CD4-positive, alpha-beta T cell treated with Interleukin-12 subunit alpha and Interleukin-12 subunit beta, for 1 hour (primary cell): Measurements from ENCODE around the gene ITIH6.
"Not testable (repeated sequence)": the region's sequence is repeated elsewhere in the genome, so short reads cannot be mapped to it uniquely, and the experiment has no call there.

Experiments
- DNase-seq: peaks from one replicate; pipeline ENCODE4 v3.0.0-alpha.2; 2020

Gene ITIH6

DNA sequence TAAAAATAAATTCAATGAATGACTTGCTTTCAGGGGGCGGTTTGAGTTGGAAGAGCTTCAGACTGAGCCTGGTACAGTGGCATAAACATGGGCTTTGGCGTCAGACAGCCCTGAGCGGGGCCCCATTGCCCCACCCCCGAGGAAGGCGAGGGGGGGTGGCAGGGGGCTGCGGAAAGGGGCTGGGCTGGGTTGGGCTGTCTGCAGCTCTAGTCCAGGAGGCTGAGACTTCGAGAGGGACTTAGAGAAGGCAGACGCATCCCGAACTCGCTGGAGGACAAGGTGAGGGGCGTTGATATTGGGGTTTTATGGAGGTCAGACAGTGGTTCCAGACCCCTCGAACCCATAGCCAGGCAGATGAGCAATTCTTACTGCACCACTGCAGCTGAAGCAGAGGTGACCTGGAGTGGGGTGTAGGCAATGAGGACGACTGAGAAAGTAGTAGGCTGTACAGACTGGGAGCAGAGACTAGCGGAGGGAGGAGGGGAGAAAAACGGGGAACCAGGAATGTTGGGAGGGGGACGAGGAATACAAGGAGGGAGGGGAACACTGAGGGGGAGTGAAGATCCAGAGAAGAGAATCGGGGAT is 9.6 kb upstream of the ITIH6 start, which contains the start of gene MAGED2:
Gene MAGED2 (plus strand): TSS at position 222 of the 585 bp plus-strand sequence. CDS start 1,587 bp downstream, outside the sequence.
- DNase-seq, result peak; percentile 64

DNA sequence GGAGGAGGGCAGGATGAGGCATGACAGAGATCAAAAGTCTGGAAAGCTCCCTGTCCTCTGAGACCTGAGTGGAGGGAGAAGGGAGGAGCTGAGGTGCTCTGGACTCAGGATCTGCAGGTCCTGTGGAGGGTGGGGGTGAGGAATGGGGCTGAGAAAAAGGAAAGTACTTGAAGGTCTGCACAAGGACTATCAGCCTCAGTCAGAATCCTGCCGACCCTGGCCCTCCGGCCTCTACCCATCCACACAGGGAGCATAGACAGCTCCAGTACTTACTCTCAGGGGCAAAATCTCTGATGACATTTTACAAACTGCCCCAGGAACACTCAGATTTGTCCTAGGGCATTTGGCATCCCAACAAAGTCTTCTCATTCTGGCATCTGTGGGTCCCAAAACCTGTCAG is 991 bp upstream of the ITIH6 start:
- DNase-seq, result no peak

GRCh38 chrX:54794795-54795194 is 3.3 kb downstream of the ITIH6 start:
- no peak for DNase-seq

DNA sequence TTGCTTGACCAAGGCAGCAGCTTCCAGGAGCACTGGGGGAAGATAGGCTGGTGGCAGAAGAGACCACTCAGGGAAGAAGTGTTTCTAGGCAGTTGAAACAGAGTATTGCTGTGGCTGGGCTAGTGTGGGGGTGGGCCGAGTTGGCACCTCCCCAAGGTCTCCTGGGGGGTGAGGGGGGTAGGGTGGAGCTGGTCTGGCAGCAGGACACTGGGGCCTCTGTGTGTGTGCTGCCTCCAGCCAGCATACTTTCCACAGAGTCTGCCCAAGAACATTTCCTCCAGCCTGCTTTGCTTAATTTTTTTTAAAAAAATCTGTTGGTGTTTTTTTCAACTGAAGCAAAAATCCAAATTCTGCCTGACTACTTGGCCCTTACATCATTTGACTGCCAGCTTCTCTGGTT is 4.0 kb downstream of the ITIH6 start:
- DNase-seq, result no peak

- not testable (repeated sequence) for DNase-seq
These were observed 8.7 kb downstream of the ITIH6 start for GRCh38 chrX:54789405-54789804.

GRCh38 chrX:54788446-54788845 is 9.6 kb downstream of the ITIH6 start:
- DNase-seq, result no peak

GRCh38 chrX:54786967-54787366 is 11.1 kb downstream of the ITIH6 start:
- peak; percentile 42 for DNase-seq

DNA sequence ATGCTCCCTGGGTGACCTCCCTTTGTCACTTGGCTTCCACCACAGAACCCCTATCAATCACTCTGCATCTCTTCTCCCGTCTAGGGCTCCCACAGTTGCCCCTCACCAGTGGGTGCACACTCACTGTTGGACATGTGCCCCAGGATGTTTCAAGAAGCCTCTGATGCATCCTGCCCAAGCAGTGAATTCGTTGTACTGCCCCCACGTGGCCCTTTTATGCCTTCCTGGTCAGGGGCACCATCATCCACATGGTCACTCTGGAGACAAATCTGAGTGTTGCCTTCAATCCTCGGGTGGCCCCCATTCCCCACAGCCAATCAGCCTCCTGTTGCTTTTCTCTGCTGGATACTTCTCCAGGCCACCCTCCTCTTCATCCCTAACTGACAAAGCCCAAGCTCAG is 12.2 kb downstream of the ITIH6 start:
- DNase-seq, result no peak

DNA sequence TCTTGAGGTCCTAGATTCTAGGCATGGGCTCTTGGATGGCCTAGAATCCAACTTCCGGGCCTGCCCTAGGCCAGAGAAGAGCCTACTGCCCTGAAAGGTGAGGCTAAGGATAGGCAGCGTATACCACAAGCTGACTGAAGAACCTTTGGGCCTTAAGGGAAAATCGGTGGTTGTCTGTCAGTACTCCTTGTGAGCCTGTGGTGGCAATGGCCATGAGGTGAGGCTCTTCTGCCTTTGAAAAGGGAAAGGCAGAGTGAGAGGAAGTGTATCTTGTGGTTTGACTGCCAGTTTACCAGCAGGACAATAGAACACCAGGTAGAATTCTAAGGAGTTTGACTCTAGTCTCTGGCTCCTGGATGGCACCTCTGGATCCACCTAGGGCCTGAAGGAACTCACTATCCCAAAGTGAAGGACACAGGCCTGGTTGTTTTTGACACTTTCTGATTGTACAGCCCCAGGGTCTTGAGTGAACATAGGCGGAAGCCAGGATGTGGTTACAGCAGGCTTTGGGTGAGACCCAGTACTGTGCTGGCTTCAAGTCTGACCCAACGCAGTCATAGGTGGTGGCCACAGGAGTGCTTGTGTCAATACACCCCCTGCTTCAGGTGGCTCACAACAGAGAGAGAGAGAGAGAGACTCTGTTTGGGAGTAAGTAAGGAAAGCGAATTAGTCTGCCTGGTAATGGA is 20.9 kb downstream of the ITIH6 start:
- DNase-seq, result peak; percentile 2

- no peak for DNase-seq
These were observed 22.0 kb downstream of the ITIH6 start for GRCh38 chrX:54776061-54776460.

GRCh38 chrX:54774391-54775094 is 23.5 kb downstream of the ITIH6 start:
- DNase-seq, result not testable (repeated sequence)

- DNase-seq, result no peak
These were observed 39.7 kb downstream of the ITIH6 start for GRCh38 chrX:54758114-54759055.

DNA sequence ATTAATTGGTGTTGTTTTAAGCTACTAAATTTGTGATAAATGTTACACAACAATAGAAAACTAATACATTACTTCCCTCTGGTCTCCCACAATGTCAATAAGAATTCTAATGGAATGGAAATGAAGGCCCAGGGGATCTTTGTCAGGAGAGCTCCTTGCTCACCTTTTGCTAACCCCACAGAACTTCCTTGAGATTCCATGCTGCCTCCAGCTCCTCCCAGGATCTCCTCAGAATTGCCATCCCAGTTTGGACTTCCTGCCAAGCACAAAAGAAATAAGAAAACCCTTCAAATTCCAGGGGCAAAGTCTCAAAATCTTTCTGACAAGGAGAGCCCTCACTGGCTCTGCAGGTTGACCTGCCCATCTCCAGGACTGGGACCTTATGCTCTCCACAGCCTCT is 43.2 kb downstream of the ITIH6 start:
- DNase-seq, result no peak

- DNase-seq, result no peak
These were observed 49.4 kb downstream of the ITIH6 start for GRCh38 chrX:54748626-54749025.

DNA sequence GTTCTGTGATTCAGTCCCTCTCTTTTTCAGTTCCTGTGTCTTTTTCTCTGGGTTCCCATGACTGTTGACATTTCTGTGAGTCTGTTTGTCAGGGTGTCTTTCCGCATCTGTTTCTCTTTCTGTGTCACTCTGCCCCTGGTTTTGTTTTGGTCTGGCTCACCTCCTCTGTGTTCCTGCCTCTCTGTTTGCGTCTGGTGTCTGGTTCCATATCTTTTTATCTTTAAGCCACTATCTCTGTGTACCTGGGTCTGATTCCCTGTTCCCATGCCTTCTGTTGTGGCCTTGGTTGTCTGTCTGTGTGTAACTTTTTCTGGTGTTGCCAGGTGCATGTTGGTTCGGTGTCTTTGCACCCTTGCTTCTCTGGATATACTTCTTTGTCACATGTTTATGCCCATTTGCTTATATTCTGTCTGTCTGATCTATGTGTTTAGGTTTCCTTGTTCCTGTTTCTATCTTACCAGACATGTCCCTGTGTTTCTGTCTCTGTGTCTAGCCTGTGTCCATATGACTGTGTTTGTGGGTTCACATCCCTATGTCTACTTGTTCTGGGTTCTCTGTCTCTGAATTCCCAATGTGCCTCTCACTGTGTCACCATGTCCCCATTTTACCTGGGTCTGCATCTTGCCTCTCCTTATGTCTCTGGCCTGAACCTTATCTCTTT is 50.2 kb downstream of the ITIH6 start:
- no peak for DNase-seq

DNA sequence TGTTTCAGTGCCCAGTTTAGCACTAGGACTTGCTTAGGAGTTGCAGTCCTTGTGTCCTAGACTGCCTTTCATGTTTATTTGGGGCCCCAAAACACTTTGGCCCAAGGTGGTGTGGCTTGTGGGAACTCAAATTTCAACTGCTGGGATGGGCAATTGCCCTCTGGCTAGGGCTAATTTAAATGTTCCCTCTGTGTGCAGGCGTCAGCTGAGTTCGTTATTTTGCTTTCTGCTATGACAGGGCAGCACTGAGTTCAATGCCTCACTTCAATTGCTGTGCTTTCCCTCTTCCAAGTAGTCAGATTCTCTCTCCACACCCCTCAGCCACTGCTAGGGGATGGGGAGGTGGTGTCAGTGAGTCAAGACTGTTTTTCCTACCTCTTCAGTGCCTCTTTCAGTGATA is 51.1 kb downstream of the ITIH6 start:
- DNase-seq, result no peak

- DNase-seq, result no peak
These were observed 52.4 kb downstream of the ITIH6 start for GRCh38 chrX:54745676-54746075.

DNA sequence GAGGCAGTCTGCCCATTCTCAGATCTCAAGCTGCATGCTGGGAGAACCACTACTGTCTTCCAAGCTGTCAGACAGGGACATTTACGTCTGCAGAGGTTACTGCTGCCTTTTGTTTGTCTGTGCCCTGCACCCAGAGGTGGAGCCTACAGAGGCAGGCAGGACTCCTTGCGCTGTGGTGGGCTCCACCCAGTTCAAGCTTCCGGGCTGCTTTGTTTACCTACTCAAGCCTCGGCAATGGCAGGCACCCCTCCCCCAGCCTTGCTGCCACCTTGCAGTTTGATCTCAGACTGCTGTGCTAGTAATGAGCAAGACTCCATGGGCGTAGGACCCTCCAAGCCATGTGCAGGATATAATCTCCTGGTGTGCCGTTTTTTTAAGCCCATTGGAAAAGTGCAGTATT is 59.5 kb downstream of the ITIH6 start:
- peak; percentile 5 for DNase-seq

- DNase-seq, result not testable (repeated sequence)
These were observed 61.6 kb downstream of the ITIH6 start for GRCh38 chrX:54736298-54736942.

DNA sequence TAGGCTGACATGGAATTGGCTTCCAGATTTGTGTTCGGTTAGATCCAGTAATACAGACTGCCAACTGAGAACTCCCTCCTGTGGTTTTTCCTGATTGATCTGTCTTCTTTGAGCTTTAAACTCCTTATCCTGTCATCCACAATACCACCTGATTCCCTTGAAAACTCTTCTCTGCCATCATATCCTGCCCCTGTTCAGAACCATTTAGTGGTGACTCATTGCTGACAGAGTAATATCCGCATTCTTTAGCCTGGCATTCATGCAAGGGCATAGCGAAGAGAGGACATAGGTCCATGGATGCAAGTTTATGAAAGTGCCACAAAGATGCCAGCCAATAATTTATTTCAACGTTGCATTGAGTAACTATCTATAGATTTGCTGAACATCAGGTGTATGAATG is 76.6 kb downstream of the ITIH6 start:
- no peak for DNase-seq

DNA sequence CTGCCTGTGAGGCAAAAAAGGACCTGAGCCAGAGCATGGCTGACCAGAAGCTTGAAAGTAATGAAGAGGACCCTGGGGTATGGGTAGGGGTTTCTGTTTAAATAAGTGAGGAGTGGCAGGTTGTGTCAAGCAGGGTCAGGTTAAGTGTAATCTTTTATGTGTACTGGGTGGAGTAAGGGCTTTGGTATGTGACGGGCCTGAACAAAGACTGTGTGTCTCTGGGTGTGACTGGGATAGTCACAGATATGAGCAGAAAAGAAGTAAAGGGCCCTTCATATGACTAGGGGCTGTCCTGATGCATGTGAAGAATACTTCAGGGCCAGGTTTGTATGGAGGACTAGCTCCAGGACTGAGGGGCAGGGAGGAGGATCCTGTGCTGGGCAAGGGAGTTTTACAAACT is 82.4 kb downstream of the ITIH6 start:
- no peak for DNase-seq

GRCh38 chrX:54714424-54714823 is 83.6 kb downstream of the ITIH6 start:
- no peak for DNase-seq
